ENCODE results near the gene GOLT1A.

Gene GOLT1A

DNA sequence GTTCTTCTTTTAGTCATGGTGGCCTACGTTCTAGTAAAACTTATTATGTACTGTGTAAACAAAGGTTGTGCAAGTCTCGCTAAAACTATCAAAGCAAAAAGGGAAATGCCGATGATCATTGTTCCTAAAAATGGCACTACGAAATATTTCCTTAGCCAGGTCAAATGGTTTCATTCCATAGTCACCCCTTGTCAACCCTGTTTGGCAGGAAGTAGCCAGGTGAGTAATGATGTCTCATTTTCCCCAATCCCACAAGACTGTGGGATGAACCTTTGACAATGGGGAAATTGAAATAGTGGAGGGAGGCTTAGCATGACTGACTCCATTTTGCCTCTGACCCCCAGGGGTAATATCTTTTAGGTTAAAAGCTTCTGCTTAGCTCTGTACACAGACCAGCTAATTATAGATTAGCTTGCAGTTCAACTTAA lies 42.0 kb downstream of the GOLT1A start:
- TF ChIP-seq, protein P1, sequence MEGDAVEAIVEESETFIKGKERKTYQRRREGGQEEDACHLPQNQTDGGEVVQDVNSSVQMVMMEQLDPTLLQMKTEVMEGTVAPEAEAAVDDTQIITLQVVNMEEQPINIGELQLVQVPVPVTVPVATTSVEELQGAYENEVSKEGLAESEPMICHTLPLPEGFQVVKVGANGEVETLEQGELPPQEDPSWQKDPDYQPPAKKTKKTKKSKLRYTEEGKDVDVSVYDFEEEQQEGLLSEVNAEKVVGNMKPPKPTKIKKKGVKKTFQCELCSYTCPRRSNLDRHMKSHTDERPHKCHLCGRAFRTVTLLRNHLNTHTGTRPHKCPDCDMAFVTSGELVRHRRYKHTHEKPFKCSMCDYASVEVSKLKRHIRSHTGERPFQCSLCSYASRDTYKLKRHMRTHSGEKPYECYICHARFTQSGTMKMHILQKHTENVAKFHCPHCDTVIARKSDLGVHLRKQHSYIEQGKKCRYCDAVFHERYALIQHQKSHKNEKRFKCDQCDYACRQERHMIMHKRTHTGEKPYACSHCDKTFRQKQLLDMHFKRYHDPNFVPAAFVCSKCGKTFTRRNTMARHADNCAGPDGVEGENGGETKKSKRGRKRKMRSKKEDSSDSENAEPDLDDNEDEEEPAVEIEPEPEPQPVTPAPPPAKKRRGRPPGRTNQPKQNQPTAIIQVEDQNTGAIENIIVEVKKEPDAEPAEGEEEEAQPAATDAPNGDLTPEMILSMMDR (IDR thresholded peaks at IDR 0.05; ENCODE audit: insufficient read depth, low read depth, low read length, missing control alignments), result no peak
- no peak for DNase-seq (ENCODE audit: low read depth)
- no peak overlapping the region for H3K4me3 ChIP-seq (ENCODE audit: low read depth, low read length)

DNA sequence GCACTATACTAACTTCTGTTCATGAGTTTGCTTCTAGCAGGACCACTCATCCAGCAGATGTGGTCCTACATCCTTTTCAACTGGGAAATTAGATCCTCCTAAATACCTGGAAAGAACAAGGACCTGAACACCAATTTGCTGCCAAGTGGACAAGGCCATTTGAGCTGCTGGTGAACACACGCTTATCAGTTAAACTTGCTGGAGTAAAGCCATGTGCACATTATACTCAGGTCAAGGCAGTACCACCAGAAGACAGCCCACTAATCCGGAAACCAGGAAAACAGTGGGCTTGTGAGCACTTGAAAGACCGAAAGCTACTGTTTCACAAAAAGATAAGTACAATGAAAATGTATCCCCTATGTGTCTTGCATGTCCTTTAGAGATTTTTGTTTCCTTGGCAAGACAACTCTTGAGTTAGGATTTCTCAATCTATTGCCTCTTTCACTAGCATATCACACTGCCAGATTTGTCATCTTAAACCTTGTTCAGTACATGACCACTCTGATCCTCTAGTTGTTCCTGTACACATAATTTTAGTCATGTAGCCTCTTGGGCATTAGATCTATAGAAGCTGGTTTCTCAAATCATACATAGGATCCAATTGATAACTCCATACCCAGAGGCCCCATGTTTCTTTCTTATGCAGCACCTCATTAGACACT lies 43.2 kb downstream of the GOLT1A start:
- TF ChIP-seq, protein P1 (IDR thresholded peaks at IDR 0.05; ENCODE audit: insufficient read depth, low read depth, low read length, missing control alignments), result no peak
- no peak for DNase-seq (ENCODE audit: low read depth)
- H3K4me3 ChIP-seq (ENCODE audit: low read depth, low read length), result no peak overlapping the region

DNA sequence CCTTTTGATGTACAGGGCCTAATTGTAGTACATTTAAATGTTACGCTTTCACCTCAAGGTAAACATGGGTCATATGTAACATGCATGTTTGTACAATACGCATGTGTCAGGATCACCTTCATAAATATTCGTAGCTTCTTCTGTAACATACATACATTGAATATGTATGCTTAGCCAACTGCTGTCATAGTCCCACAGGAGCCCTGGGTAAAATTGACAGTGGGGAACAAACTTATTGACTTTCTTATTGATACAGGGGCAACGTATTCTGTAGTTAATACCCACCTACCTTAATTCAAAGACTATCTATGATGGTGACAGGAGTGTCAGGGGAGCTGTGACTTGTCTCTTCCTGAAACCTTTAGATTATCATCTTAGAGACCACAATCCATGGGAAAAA lies 43.9 kb downstream of the GOLT1A start:
- no peak for DNase-seq (ENCODE audit: low read depth)
- TF ChIP-seq, protein P1 (IDR thresholded peaks at IDR 0.05; ENCODE audit: insufficient read depth, low read depth, low read length, missing control alignments), result no peak

DNA sequence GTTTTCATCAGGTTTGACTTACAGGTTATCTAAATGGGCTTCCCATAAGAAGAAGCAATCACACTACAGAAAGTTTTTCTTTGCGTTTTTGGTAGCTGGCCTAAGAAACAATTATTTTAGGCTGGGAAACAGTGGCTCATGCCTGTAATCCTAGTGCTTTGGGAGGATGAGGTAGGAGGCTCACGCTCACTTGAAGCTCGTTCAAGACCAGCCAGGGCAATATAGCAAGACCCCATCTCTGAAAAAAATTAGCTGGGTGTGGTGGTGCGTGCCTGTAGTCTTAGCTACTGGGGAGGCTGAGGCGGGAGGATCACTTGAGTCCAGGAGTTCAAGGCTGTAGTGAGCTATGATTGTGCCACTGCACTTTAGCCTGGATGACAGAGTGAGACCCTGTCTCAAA lies 46.1 kb downstream of the GOLT1A start:
- TF ChIP-seq, protein P1 (IDR thresholded peaks at IDR 0.05; ENCODE audit: insufficient read depth, low read depth, low read length, missing control alignments), result no peak
- no peak overlapping the region for H3K4me3 ChIP-seq (ENCODE audit: low read depth, low read length)
- no peak for DNase-seq (ENCODE audit: low read depth)

More for the DNA sequence above, 43.9 kb downstream of the GOLT1A start:
- no peak overlapping the region for H3K4me3 ChIP-seq (ENCODE audit: low read depth, low read length)

DNA sequence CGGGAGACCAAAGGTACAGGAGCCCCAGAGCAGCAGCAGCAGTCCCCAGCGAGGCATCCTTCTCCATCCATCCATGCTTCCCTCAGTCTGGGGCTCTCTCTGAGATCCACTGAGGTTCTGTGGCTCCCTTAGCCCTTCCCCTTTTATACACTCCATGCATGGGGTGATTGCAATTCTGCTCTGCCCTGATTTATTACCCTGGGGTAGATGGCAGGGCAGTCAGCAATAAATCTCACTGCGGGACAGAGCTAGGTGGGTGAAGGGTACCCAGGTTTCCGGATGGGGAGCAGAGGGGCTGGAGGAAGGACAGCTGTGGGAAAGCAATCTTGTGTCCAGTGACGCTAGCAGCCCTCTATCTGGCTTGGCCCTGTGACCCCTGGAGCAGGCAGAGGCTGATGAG lies 47.6 kb downstream of the GOLT1A start, which contains the start of gene REN:
Gene REN (minus strand): TSS at position 119 of the 400 bp plus-strand sequence. CDS start 44 bp downstream, at position 75.
- DNase-seq (ENCODE audit: low read depth), result no peak
- TF ChIP-seq, protein P1 (IDR thresholded peaks at IDR 0.05; ENCODE audit: insufficient read depth, low read depth, low read length, missing control alignments), result no peak
- H3K4me3 ChIP-seq (ENCODE audit: low read depth, low read length), result no peak within 1 kb of the TSS

DNA sequence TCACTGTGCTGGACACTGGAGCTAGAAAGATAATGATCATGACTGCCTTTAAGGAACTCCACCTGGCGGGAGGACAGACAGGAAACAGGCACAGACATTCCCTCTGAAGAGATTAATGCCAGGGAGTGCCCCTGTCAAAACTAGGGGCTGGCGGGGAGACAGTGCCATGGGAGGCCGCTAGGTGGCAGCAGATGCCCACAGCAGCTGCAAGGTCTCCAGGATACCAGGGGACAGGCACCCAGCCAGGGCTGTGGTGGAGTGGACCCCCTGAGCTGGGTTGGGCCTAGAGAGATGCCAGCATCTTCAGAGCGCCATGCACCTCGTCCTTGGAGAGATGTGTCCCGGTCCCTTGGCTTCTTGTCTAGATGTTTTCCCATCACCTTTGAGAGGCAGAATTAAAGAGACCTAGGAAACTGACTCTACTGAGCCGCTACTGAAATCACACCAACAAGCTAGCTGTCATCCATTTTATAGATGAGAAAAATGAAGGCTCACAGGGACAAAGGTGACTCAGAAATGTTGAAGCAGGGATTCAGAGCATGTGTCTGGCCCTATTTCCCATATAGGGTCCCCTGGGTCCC lies 51.2 kb downstream of the GOLT1A start:
- DNase-seq (ENCODE audit: low read depth), result peak; percentile 65
- H3K4me3 ChIP-seq (ENCODE audit: low read depth, low read length), result no peak overlapping the region
- TF ChIP-seq, protein P1 (IDR thresholded peaks at IDR 0.05; ENCODE audit: insufficient read depth, low read depth, low read length, missing control alignments), result peak; percentile 99

Data from GM12865 (cell line).